ENCODE data around the gene NOL4L.

DNA sequence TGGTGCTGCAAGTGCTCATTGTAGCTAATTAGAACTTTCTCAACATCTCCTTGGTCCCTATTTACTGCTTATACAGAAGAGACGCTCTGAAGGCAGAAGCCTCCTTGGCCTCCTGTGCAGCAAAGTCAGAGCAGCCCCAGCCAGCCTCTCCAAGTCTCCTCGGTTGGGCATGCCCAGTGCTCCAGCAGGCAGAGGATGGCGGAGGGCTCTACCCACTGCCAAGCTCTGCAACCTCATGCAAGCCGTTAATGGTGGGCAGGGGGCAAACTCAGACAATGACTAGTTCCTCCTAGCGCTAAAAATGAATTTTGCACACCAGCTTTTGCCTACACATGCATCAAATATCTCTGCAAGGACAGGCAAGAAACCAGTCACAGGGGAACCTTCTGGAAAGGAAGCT lies 27.8 kb downstream of the NOL4L start:
- TF ChIP-seq, protein P1, sequence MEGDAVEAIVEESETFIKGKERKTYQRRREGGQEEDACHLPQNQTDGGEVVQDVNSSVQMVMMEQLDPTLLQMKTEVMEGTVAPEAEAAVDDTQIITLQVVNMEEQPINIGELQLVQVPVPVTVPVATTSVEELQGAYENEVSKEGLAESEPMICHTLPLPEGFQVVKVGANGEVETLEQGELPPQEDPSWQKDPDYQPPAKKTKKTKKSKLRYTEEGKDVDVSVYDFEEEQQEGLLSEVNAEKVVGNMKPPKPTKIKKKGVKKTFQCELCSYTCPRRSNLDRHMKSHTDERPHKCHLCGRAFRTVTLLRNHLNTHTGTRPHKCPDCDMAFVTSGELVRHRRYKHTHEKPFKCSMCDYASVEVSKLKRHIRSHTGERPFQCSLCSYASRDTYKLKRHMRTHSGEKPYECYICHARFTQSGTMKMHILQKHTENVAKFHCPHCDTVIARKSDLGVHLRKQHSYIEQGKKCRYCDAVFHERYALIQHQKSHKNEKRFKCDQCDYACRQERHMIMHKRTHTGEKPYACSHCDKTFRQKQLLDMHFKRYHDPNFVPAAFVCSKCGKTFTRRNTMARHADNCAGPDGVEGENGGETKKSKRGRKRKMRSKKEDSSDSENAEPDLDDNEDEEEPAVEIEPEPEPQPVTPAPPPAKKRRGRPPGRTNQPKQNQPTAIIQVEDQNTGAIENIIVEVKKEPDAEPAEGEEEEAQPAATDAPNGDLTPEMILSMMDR (IDR thresholded peaks at IDR 0.05), result no peak
- TF ChIP-seq POLR2A (IDR thresholded peaks at IDR 0.05), result no peak
